Measurements from ENCODE around the gene RBP3. TPM values are rescaled to one million over a fixed set of nuclear protein-coding genes. Genes with fewer than 3 reads are reported as not detected.

Gene RBP3
- total RNA-seq, 1 experiment from 2014 or later, result not detected

GRCh38 chr10:47326306-47326926, 21.7 kb upstream of the RBP3 start:
- ChIA-PET RAD21 (ENCODE audit: low non-redundant PET in 1 of 2, low total read pairs in 2 of 2, uncharacterized antibody in 2 of 2, unreplicated experiment in 2 of 2) (no interaction called here), CTCF (no interaction called here), POLR2A (no interaction called here)
- 0 out of 2 replicates have a peak, but pooled peaks have one; percentile 16 for TF ChIP-seq RAD21 (IDR thresholded peaks at IDR 0.05; ENCODE audit: low read depth)
- TF ChIP-seq CTCF (IDR thresholded peaks at IDR 0.05 in 2 of 3, conservative IDR thresholded peaks at IDR 0.05 in 1 of 3; ENCODE audit: borderline replicate concordance in 1 of 3, insufficient read depth in 1 of 3, low read depth in 2 of 3, low read length in 2 of 3), result no peak
- no peak for TF ChIP-seq MAX (IDR thresholded peaks at IDR 0.05)
- peak overlapping the region; percentile 20 for H3K4me2 ChIP-seq (ENCODE audit: low read length)
- intact Hi-C loops (cut with micrococcal nuclease), result no loop called here
- no peaks in the 10 kb centered on the region for H3K9me2 ChIP-seq (ENCODE audit: insufficient read depth)
- no peak overlapping the region for H2AFZ ChIP-seq (ENCODE audit: low read depth, low read length, poor library complexity, severe bottlenecking)
- H3K4me3 ChIP-seq (replicated peaks in 1 of 2; ENCODE audit: low read depth in 1 of 2, low read length in 2 of 2), result no peak overlapping the region
- H3K4me1 ChIP-seq (ENCODE audit: control insufficient read depth in 1 of 2, insufficient read depth in 2 of 2, low read length in 2 of 2), result peaks cover 4 to 13% of the 10 kb centered on the region in 2 experiments; a peak in 2 of 4 replicates
- H3K9ac ChIP-seq (ENCODE audit: low read length), result no peak overlapping the region
- peak; percentile 59 for ATAC-seq
- no peaks in the 10 kb centered on the region for H3K27me3 ChIP-seq (ENCODE audit: insufficient read depth, low read length)
- no peaks in the 10 kb centered on the region for H3K36me3 ChIP-seq (ENCODE audit: control insufficient read depth in 1 of 2, insufficient read depth in 2 of 2, low read length in 2 of 2)
- H3K9me3 ChIP-seq (ENCODE audit: control insufficient read depth in 1 of 2, insufficient read depth in 1 of 2, low read depth in 1 of 2, low read length in 2 of 2), result no peaks in the 10 kb centered on the region
- BruUV-seq (replicated peaks), result no TSS peak
- H4K20me1 ChIP-seq (ENCODE audit: insufficient read depth), result no peaks in the 10 kb centered on the region
- DNase-seq (ENCODE audit: low read depth, low spot score), result no peak
- H3K79me2 ChIP-seq (ENCODE audit: insufficient read depth, low read length), result no peaks in the 10 kb centered on the region
- H3K27ac ChIP-seq (ENCODE audit: low read depth, low read length), result no peak overlapping the region

- Histone ChIP-seq H3K79me2 (ENCODE audit: insufficient read depth, low read length) (no peaks in the 10 kb centered on the region), H3K4me2 (ENCODE audit: low read length) (no peak overlapping the region), H3K9me3 (ENCODE audit: control insufficient read depth in 1 of 2, insufficient read depth in 1 of 2, low read depth in 1 of 2, low read length in 2 of 2) (no peaks in the 10 kb centered on the region), H3K36me3 (ENCODE audit: control insufficient read depth in 1 of 2, insufficient read depth in 2 of 2, low read length in 2 of 2) (no peaks in the 10 kb centered on the region), H3K4me1 (ENCODE audit: control insufficient read depth in 1 of 2, insufficient read depth in 2 of 2, low read length in 2 of 2) (peaks cover 4 to 15% of the 10 kb centered on the region in 2 experiments; a peak in 2 of 4 replicates), H3K9ac (ENCODE audit: low read length) (no peak overlapping the region), H3K27ac (ENCODE audit: low read depth, low read length) (no peak overlapping the region), H3K27me3 (ENCODE audit: insufficient read depth, low read length) (no peaks in the 10 kb centered on the region), H2AFZ (ENCODE audit: low read depth, low read length, poor library complexity, severe bottlenecking) (no peak overlapping the region), H4K20me1 (ENCODE audit: insufficient read depth) (no peaks in the 10 kb centered on the region), H3K9me2 (ENCODE audit: insufficient read depth) (no peaks in the 10 kb centered on the region), H3K4me3 (replicated peaks in 1 of 2; ENCODE audit: low read depth in 1 of 2, low read length in 2 of 2) (no peak overlapping the region)
- ChIA-PET POLR2A (no interaction called here), CTCF (no interaction called here), RAD21 (ENCODE audit: low non-redundant PET in 1 of 2, low total read pairs in 2 of 2, uncharacterized antibody in 2 of 2, unreplicated experiment in 2 of 2) (no interaction called here)
- intact Hi-C loops (cut with micrococcal nuclease), result no loop called here
- BruUV-seq (replicated peaks), result no TSS peak
- no peak for TF ChIP-seq CBX3 (IDR thresholded peaks at IDR 0.05; ENCODE audit: low read depth)
- DNase-seq (ENCODE audit: low read depth, low spot score) (no peak), ATAC-seq (no peak)
These were observed 21.2 kb upstream of the RBP3 start for GRCh38 chr10:47326927-47327330.
